NB4 (cell line): ENCODE data around the gene MMP27.
A peak's percentile ranks its signal among the peaks of the same experiment; 100 is the strongest.

ENCODE experiments used
- DNase-seq: peaks from one replicate; pipeline ENCODE4 v3.0.0; 2010; ENCODE audit warnings: low read depth
- H3K4me3 ChIP-seq: one replicate; pipeline ENCODE4 v1.5.1; 2011; ENCODE audit warnings: mild to moderate bottlenecking, low read depth, low read length, moderate library complexity
- CTCF ChIP-seq: IDR thresholded peaks from one replicate; pipeline ENCODE4 v1.5.1; 2012; ENCODE audit warnings: low read depth, low read length
- MAX ChIP-seq: IDR thresholded peaks from 2 replicates; pipeline ENCODE4 v1.6.1; 2011; ENCODE audit warnings: low read depth, low read length
- MYC ChIP-seq: IDR thresholded peaks from 2 replicates; pipeline ENCODE4 v1.6.1; 2011; ENCODE audit warnings: low read depth, low read length
- POLR2A ChIP-seq: IDR thresholded peaks from 2 replicates; pipeline ENCODE4 v1.6.1; 2011; ENCODE audit warnings: mild to moderate bottlenecking; ENCODE audit not compliant: insufficient read length; ENCODE audit errors: extremely low read depth

MMP27 gene

GRCh38 chr11:102653744-102654291, 51.8 kb downstream of the MMP27 start:
- DNase-seq = no peak
- H3K4me3 ChIP-seq = no peak overlapping the region
- TF ChIP-seq CTCF (no peak), POLR2A (no peak), MAX (peak; percentile 72), MYC (no peak)

- TF ChIP-seq MYC (no peak), POLR2A (no peak), CTCF (no peak), MAX (no peak)
- DNase-seq = no peak
- H3K4me3 ChIP-seq = no peak overlapping the region
These were observed 58.1 kb downstream of the MMP27 start for GRCh38 chr11:102647430-102647829.

- no peak for TF ChIP-seq CTCF
- no peak for TF ChIP-seq MYC
- TF ChIP-seq POLR2A = no peak
- no peak for TF ChIP-seq MAX
These were observed 61.6 kb downstream of the MMP27 start for GRCh38 chr11:102643941-102644340.

More at GRCh38 chr11:102643941-102644340, 61.6 kb downstream of the MMP27 start:
- H3K4me3 ChIP-seq = no peak overlapping the region
- DNase-seq = no peak
